COLO829 (cell line): ENCODE measurements around the gene PGGT1B.

ENCODE experiments used
- DNase-seq: peaks from one replicate; pipeline ENCODE4 v3.0.0; 2012; ENCODE audit warnings: low spot score

The PGGT1B gene

GRCh38 chr5:115180165-115180709 lies 82.4 kb downstream of the PGGT1B start:
- DNase-seq, result no peak

GRCh38 chr5:115179394-115180164 lies 83.1 kb downstream of the PGGT1B start:
- no peak for DNase-seq

- no peak for DNase-seq
Observed at GRCh38 chr5:115179030-115179393, 83.7 kb downstream of the PGGT1B start.

GRCh38 chr5:115170929-115171510 lies 91.7 kb downstream of the PGGT1B start:
- no peak for DNase-seq

- DNase-seq, result no peak
Observed at GRCh38 chr5:115170134-115170928, 92.3 kb downstream of the PGGT1B start.

GRCh38 chr5:115169487-115170133 lies 93.1 kb downstream of the PGGT1B start, which contains the start of gene TRIM36:
TSS of gene TRIM36 (minus strand) at chr5:115169908. CDS start at chr5:115169634, 274 bp downstream.
- peak; percentile 68 for DNase-seq

GRCh38 chr5:115168829-115169486 lies 93.7 kb downstream of the PGGT1B start:
- DNase-seq, result no peak

GRCh38 chr5:115166744-115167393 lies 95.8 kb downstream of the PGGT1B start:
- DNase-seq, result no peak

- no peak for DNase-seq
Observed at GRCh38 chr5:115165790-115166189, 96.9 kb downstream of the PGGT1B start.

- DNase-seq, result no peak
Observed at GRCh38 chr5:115160975-115161475, 101.7 kb downstream of the PGGT1B start.
